Heart left ventricle (tissue), 16 donors: ENCODE data around the gene PCYT1A. TPM values are rescaled to one million over a fixed set of nuclear protein-coding genes. Genes with fewer than 3 reads are reported as not detected.

Source experiments
- ATAC-seq, 4 donors: fragments of 200-7000 bp; cut with Tn5 transposase; one replicate each; pipeline ENCODE4 v1.9.1; 2020 to 2022; ENCODE audit warnings: moderate library complexity in 4 of 4, mild to moderate bottlenecking in 3 of 4, moderate number of reproducible peaks in 1 of 4
- DNase-seq, 5 donors: peaks; one replicate each; pipeline ENCODE4 v3.0.0-alpha.2; 2020
- H3K27ac ChIP-seq, 12 donors: fragments of 200-600 bp; sonication (generic) in 4 of 12; one replicate each; pipeline versions ENCODE4 v1.5.0 to v1.8.0; 2016 to 2022; ENCODE audit warnings: mild to moderate bottlenecking in 2 of 12
- H3K27me3 ChIP-seq, 9 donors: fragments of 200-600 bp; sonication (generic) in 2 of 9; one replicate each; pipeline versions ENCODE4 v1.5.1 to v1.8.0; 2016 to 2022; ENCODE audit warnings: mild to moderate bottlenecking in 3 of 9
- H3K36me3 ChIP-seq, 9 donors: fragments of 200-600 bp; sonication (generic) in 2 of 9; one replicate each; pipeline versions ENCODE4 v1.5.0 to v1.8.0; 2018 to 2022; ENCODE audit warnings: mild to moderate bottlenecking in 2 of 9
- H3K4me1 ChIP-seq, 12 donors: fragments of 200-600 bp; sonication (generic) in 4 of 12; one replicate each; pipeline versions ENCODE4 v1.5.0 to v1.8.0; 2016 to 2022; ENCODE audit warnings: mild to moderate bottlenecking in 3 of 12
- H3K4me3 ChIP-seq, 12 donors: fragments of 200-600 bp; sonication (generic) in 4 of 12; one replicate each; pipeline versions ENCODE4 v1.5.0 to v1.8.0; 2017 to 2022; ENCODE audit warnings: mild to moderate bottlenecking in 9 of 12, moderate library complexity in 4 of 12
- H3K9me3 ChIP-seq, 12 donors: fragments of 200-600 bp; sonication (generic) in 4 of 12; one replicate each; pipeline versions ENCODE4 v1.5.0 to v1.8.0; 2016 to 2022; ENCODE audit warnings: mild to moderate bottlenecking in 1 of 12
- POLR2A ChIP-seq, 2 donors: fragments of 450-650 bp; IDR thresholded peaks; one replicate each; pipeline ENCODE4 v1.6.1; 2017; ENCODE audit warnings: antibody characterized with exemption in 2 of 2, mild to moderate bottlenecking in 2 of 2, moderate library complexity in 2 of 2
- WGBS, 4 donors: extraction: QIAGEN DNeasy Blood & Tissue Kit in 2 of 4; methylation state at CpG; one replicate each; pipeline versions ENCODE4 v1.1.5 to v1.1.7; 2013 to 2018; 5-methylcytosine and 5-hydroxymethylcytosine counted together
- intact Hi-C, 10 donors: fragments of 100-400 bp; cut with DNase I; formaldehyde crosslinking; loops; one replicate each; pipeline versions ENCODE4 v1.11.1 to v1.14.2; 2022
- polyA plus RNA-seq, 2 donors: library from polyadenylated mRNA; stranded (reverse); fragments of 200-250 nt; gene quantifications; one replicate each; pipeline ENCODE4 v1.2.3, GENCODE V29; 2013
- total RNA-seq, 9 donors: library from RNA; depleted of rRNA in 2 of 9; stranded (reverse); fragments of >200 nt in 2 of 9; fragmentation: NEBNext Ultra II Directional in 3 of 9; extraction: Animal tissue kit (Norgen Biotek cat#: 25700) in 3 of 9; gene quantifications; one replicate each; pipeline versions ENCODE4 v1.1.0 to v1.2.4, GENCODE V29; 2016 to 2023
- TF ChIP-seq, protein P1 (sequence below), 12 donors: fragments of 200-600 bp; sonication (generic) in 4 of 12; IDR thresholded peaks; one replicate each; pipeline versions ENCODE4 v1.5.0 to v1.8.0; 2018 to 2022; ENCODE audit warnings: antibody characterized with exemption in 12 of 12, mild to moderate bottlenecking in 5 of 12
- donor health status: ischemic (EF 13 %, LVEDD 7.1; RV severe dilation, severe dysfunction).
- donor health status: healthy with polysubstance abuse.
- donor health status: DM: no; HTN: yes; CAD: no.
- donor health status: DM: no; HTN: no; CAD: no.
- donor health status: ischemic (EF 25% LVEDD 6.9; RV normal size, moderate dysfunction).
- donor health status: ischemic (EF 25% LVEDD 5.7; RV mildly dilated, moderate dysfunction).
- donor health status: healthy.
- donor health status: DM: yes; HTN: yes; CAD: no.
- donor health status: ischemic (EF 35%, LVEDD 5.7; RV mildly dilated, moderate dysfunction).
- donor health status: nonischemic (EF 11% LVEDD 7.7; RV severe dilation, severe dysfunction).
- donor health status: DM: yes; HTN: yes; CAD: no.
- donor health status: PGD.
- donor health status: ischemic (EF 29% LVEDD 5.4; RV normal size, mild dysfunction).
- donor health status: nonischemic (EF 23%, LVEDD 6.1; RV moderate dilation, normal function).

Gene PCYT1A
- total and polyA plus RNA-seq, 11 donors = 29.4 to 149 (median 105) TPM

DNA sequence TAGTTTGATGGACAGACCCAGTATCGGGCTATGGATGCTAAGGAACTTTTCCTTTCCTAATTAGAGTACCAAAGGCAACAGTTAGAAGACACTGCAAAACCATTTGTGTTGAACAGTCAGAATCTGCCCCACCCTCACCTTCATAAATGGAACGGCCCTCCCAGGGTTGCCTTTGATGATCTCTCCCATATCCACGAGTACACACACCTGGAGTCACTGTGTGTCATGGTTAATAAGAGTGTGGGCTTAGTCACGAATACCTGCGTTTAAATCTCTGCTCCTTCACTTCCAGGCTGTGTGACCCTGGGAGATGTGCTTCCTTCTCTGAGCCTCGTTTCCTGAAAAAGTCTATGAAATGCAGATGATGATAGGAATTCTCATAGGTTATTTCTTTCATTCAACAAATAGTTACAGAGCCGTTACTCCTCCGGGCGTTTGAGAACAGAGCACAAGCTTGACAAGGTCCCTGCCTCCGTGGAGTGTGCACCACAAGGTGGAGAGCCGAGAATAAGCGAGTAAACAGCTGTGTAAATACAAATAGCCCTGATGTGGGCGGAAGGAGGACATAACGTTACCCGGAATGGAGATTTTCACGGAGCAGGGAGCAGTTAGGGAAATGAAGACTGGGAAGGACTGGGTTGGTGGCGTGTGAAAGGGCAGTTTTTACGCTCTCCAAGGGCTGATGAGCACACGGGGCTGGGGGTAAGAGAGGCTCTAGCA is 64.5 kb downstream of the PCYT1A start:
- Histone ChIP-seq H3K27ac (no peak overlapping the region), H3K27me3 (no peaks in the 10 kb centered on the region), H3K36me3 (no peaks in the 10 kb centered on the region), H3K4me3 (no peak overlapping the region), H3K4me1 (peaks cover 0 to 30% (median 9%) of the 10 kb centered on the region in 12 donors), H3K9me3 (no peaks in the 10 kb centered on the region)
- ATAC-seq (no peak), DNase-seq (no peak)
- intact Hi-C loops = no loop called here
- TF ChIP-seq POLR2A (IDR thresholded peaks at IDR 0.05) = no peak
- TF ChIP-seq, protein P1, sequence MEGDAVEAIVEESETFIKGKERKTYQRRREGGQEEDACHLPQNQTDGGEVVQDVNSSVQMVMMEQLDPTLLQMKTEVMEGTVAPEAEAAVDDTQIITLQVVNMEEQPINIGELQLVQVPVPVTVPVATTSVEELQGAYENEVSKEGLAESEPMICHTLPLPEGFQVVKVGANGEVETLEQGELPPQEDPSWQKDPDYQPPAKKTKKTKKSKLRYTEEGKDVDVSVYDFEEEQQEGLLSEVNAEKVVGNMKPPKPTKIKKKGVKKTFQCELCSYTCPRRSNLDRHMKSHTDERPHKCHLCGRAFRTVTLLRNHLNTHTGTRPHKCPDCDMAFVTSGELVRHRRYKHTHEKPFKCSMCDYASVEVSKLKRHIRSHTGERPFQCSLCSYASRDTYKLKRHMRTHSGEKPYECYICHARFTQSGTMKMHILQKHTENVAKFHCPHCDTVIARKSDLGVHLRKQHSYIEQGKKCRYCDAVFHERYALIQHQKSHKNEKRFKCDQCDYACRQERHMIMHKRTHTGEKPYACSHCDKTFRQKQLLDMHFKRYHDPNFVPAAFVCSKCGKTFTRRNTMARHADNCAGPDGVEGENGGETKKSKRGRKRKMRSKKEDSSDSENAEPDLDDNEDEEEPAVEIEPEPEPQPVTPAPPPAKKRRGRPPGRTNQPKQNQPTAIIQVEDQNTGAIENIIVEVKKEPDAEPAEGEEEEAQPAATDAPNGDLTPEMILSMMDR (IDR thresholded peaks at IDR 0.05) = no peak
- WGBS, 4 donors = 61 to 71% (median 67%) methylated on average over 19 of the region's 19 CpGs

GRCh38 chr3:196220991-196221390 is 66.5 kb downstream of the PCYT1A start:
- intact Hi-C loops = no loop called here
- Histone ChIP-seq H3K27me3 (peaks cover 0 to 7% (median 0%) of the 10 kb centered on the region in 9 donors), H3K9me3 (no peaks in the 10 kb centered on the region), H3K4me3 (no peak overlapping the region), H3K36me3 (no peaks in the 10 kb centered on the region), H3K4me1 (peaks cover 0 to 30% (median 2%) of the 10 kb centered on the region in 12 donors), H3K27ac (peak overlapping the region in 1 of 12 donors; percentile 79)
- TF ChIP-seq, protein P1 (IDR thresholded peaks at IDR 0.05) = no peak
- no peak for TF ChIP-seq POLR2A (IDR thresholded peaks at IDR 0.05)
- WGBS, 4 donors = 89 to 94% (median 92%) methylated on average over 7 of the region's 7 CpGs
- DNase-seq (no peak), ATAC-seq (no peak)

GRCh38 chr3:196220587-196220986 is 66.9 kb downstream of the PCYT1A start:
- H3K27ac ChIP-seq = peak overlapping the region in 1 of 12 donors; percentile 79
- WGBS, 4 donors = 86 to 92% (median 89%) methylated on average over 10 of the region's 10 CpGs
- TF ChIP-seq POLR2A (IDR thresholded peaks at IDR 0.05) = no peak
- TF ChIP-seq, protein P1 (IDR thresholded peaks at IDR 0.05) = no peak
- H3K36me3 ChIP-seq = no peaks in the 10 kb centered on the region
- H3K4me3 ChIP-seq = no peak overlapping the region
- peak in 2 of 5 donors; percentile 50 to 52 for DNase-seq
- intact Hi-C loops = no loop called here
- H3K4me1 ChIP-seq = peaks cover 0 to 30% (median 2%) of the 10 kb centered on the region in 12 donors
- H3K9me3 ChIP-seq = no peaks in the 10 kb centered on the region
- peaks cover 0 to 11% (median 0%) of the 10 kb centered on the region in 9 donors for H3K27me3 ChIP-seq
- ATAC-seq = peak in 3 of 4 donors; percentile 56 to 71 (median 66)

- H3K4me1 ChIP-seq = peaks cover 0 to 30% (median 2%) of the 10 kb centered on the region in 12 donors
- no peaks in the 10 kb centered on the region for H3K9me3 ChIP-seq
- WGBS, 4 donors = 75 to 81% (median 78%) methylated on average over 19 of the region's 19 CpGs
- no peak for DNase-seq
- peaks cover 0 to 11% (median 0%) of the 10 kb centered on the region in 9 donors for H3K27me3 ChIP-seq
- ATAC-seq = peak in 2 of 4 donors; percentile 7 to 21
- TF ChIP-seq, protein P1 (IDR thresholded peaks at IDR 0.05) = no peak
- no peak for TF ChIP-seq POLR2A (IDR thresholded peaks at IDR 0.05)
- H3K4me3 ChIP-seq = peak overlapping the region in 4 of 12 donors; percentile 26 to 50 (median 46)
- no peaks in the 10 kb centered on the region for H3K36me3 ChIP-seq
- H3K27ac ChIP-seq = peak overlapping the region in 5 of 12 donors; percentile 11 to 79 (median 26)
- intact Hi-C loops = no loop called here
Observed at GRCh38 chr3:196219970-196220311, 67.6 kb downstream of the PCYT1A start.
